Measurements from ENCODE around the gene PSMD13. TPM values are rescaled to one million over a fixed set of nuclear protein-coding genes. Genes with fewer than 3 reads are reported as not detected.

Gene PSMD13
- total RNA-seq, 1 donor from 2014 or later = 95.1 TPM

DNA sequence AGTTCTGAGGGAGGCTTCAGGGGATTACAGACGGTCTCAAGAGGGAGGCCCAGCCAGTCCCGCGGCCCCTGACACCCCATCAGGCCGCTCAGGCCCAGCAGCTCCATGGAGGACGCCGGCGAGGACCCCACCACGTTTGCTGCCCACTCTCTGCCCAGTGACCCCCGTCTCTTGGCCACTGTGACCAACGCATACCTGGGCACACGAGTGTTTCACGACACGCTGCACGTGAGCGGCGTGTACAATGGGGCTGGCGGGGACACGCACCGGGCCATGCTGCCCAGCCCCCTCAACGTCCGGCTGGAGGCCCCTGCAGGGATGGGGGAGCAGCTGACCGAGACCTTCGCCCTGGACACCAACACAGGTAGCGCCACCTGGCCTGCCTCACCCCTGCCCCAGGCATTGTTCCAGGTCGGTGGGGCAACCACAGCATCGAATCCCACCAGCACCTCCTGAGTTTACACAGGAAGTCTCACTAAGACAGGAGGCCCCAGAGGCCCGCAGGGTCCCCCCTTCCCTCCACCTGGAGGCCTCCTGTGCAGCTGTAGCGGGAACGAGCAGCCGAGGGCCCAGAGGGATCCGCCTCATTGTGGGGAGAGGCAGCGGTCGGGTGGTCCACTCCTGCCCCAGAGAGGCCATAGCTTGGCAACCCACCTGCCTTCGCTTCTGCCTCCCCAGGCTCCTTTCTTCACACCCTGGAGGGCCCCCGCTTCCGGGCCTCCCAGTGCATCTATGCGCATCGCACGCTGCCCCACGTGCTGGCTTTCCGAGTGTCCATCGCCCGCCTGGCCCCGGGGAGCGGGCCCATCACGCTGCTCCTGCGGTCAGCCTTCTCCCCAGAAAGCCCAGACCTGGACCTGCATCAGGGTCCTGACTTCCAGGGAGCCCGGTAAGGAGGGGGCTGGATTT lies 53.2 kb downstream of the PSMD13 start:
- DNase-seq = no peak

DNA sequence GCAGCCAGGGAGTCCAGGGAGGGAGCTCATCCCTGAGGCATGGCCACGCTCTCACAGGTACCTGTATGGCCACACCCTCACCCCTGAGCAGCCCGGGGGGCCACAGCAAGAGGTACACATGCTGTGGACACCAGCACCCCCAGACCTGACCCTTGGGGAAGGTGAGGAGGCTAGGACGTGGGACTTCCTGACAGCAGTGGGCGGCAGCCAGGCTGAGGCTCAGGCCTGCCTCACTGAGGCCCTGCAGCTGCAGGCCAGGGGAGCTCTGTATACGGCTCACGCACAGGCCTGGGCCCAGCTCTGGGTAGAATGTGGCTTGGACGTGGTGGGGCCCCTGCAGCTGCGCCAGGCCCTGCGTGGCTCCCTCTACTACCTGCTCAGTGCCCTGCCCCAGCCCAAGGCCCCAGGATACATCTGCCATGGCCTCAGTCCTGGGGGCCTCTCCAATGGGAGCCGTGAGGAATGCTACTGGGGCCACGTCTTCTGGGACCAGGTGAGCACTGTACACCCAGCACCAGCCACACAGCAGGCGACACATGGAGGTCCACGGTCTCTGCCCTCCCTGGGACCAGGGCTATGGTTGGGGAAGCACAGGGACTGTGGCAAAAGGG lies 54.0 kb downstream of the PSMD13 start:
- DNase-seq = no peak

DNA sequence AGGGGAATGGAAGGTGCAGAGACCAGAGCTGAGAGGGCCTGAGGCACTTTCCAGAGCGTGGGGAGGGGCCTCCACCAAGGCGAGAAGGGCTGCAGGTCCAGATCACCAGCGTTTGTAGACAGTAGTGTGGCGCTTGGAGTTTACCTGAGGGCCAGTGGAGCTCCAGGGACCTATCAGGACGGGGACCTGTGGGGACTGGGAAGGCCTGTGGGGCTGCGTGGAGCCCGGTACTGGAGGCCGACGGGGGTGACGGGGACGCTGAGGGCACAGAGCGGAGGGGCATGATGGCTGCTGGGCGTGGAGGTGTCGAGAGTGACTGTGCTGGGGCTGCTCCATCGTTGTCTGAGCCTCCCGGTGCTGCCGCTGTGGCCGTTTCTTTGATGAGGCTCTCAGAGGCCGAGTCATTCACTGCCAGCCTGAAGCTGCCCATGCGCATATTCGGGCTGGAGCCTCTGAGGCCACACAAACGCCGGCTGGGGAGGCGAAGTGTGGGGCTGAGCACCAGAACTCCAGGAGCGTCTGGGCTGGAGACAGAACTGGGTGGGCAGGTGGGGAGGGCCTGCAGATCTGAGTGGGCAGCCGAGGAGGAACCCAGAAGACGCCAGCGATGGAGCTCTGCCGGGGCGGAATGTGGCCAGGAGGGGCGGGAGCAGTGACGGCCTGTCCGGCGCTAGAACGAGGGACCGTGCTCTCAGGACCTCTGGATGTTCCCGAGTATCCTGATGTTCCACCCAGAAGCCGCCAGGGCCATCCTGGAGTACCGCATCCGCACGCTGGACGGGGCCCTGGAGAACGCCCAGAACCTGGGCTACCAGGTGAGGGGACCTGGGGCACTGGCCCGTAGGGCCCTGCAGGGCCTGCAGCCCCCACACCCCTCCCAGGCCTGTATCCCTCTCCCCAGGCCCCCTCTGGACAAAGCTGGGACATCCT lies 54.8 kb downstream of the PSMD13 start:
- no peak for DNase-seq

GRCh38 chr11:292211-293121 lies 55.7 kb downstream of the PSMD13 start:
- no peak for DNase-seq

- no peak for DNase-seq
Observed at GRCh38 chr11:293271-293851, 56.6 kb downstream of the PSMD13 start.

GRCh38 chr11:293852-294661 lies 57.3 kb downstream of the PSMD13 start:
- no peak for DNase-seq

DNA sequence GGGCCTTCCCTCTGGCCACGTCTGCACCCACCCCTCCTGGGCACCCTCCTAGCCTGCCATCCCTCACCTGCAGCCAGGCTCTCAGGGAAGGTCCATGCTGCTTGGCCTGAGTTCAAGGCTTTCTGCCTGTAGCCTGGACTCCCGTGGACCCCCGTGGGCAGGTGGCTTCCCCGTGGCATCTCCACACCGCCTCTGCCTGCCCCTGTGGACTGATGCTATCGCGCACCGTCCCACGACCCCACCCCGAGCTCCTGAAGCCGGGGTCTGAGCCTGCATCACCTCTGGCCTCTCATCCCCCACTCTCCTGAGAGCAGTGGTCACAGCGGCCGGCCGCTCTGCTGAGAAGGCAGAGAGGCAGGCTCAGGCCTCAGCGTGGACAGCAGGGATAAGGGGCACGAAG lies 58.0 kb downstream of the PSMD13 start:
- no peak for DNase-seq

DNA sequence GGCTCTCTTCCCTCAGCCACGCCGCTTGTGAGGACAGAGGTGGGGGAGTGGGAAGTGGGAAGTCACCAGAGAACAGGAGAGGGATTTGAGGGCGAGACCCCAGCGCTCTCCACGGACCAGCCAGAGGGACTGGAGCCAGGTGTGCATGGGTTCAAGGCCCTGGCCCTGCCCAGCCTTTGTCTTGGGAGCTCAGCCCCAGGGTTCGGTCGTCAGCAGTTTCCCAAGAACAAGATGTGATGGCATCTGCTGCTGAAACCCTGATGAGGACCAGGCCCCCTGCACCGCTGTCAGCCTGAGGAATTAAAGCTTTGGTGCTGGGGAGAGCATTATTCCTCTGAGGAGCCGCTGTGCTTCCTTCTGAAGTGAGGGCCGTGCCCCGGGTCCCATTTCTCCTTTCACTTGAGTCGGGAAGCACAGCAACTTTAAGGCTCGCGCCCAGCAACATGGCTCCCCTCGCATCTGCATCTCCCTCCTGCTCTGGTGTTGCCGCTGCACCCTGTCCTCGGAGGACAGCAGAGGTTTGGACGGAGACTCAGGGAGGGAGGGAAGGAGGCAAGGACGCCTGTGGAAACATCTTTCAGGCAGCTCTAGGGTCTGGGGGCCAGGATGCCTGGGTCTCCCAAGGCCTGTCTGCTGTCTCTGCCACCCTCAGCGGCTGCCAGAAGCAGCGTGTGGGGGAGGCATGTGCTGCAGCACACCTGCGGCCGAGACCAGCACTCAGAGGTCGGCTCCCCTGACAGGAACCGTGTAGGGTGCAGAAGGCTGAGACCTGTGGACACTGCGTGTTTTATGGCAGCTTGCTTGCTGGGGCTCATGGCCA lies 58.8 kb downstream of the PSMD13 start:
- DNase-seq = no peak

DNA sequence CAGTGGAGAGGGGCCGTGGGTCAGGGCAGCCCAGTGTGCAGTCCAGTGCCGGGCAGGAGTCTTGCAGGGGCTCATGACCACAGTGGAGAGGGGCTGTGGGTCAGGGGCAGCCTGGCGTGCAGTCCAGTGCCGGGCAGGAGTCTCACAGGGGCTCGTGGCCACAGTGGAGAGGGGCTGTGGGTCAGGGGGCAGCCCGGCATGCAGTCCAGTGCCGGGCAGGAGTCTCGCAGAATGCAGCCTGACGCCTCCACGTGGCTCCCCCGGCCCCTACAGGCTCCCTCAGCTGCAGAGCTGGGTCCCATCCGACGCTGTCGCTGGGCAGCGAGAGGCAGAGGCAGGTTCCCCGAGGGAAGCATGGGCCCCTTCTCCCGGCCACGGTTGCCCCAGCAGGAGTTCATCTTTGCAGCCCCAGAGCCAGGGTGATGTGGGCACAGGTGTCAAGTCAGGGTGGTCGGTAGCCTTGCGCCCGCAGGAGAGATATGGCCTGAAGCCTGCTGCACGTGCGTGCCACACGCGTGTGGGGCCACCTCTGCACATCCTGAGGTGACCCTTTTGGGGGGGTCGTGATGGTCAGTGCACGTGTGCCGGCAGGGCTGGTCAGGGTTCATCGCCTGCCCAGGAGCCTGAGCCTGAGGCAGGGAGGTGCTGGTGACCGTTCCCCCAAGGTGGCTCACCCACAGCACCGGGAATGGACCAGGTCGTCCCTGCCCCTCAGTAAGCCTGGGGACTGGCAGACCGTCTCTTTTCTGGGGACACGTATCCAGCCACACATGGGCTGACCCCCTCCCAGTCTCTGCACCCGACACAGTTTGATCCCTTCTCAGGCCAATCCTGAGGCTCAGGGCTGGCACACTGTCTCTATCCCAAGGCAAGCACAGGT lies 59.6 kb downstream of the PSMD13 start:
- no peak for DNase-seq

DNA sequence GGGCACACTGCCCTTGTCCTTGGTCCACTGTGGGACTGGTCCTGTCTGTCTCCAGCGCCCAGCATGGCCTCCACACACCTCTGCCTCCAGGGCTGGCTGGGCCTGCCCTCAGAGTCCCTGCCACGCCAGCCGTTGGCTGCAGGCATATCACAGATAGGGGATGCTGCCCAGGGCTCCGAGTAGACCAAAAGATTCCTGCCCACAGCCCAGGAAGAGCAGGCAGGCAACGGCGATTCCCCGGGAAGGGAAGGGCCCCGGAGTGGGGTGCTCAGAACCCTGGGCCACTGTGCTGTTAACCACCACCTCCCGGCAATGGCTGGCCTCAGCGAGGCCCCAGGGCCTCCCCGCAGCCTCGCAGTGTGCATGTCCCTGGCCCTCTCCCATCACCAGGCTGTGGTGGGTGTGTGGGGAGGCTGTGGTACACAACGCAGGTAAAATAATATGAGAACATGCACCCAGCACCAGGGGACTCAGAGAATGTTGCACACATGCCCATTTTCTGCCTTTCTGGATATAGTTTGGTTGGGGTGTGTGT lies 60.3 kb downstream of the PSMD13 start:
- DNase-seq = no peak

DNA sequence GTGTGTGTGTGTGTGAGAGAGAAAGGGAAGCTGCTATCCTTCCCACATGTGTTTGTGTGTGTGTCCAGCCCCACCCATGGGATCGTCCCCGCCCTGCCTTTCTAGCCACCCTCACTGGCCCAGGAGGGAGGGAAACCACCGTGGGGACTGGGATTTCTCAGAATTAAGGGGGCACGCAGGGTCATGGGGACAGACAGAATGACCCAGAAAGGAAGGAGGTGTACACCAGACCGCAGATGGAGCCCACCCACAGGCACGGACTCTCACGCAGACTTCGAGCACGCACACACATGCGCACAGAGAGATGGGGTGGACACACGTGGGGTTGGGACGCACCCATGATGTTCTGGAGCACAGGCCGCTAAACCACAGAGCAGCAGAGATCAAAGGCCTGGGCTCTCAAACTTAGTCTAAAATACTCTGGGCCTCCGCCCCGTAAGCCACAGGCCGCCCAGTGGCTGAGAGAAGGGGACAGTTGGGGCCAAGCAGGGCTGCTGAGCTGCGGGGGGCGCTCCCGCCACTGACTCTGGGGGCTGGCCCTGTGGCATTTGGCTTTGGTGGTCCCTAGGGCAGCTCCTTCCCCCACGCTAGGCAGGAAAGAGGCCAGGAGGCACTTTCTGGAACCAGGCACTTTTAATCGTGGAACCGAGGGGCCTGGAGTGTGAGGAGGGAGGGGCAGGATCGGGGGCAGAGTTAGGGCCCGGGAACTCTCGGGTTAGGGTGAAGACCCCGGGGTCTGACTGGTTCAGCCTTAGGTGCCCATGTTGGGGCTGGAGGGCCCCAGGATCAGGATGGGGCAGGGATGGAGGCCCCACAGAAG lies 61.0 kb downstream of the PSMD13 start:
- no peak for DNase-seq

- DNase-seq = no peak
Observed at GRCh38 chr11:298406-299065, 61.8 kb downstream of the PSMD13 start.

DNA sequence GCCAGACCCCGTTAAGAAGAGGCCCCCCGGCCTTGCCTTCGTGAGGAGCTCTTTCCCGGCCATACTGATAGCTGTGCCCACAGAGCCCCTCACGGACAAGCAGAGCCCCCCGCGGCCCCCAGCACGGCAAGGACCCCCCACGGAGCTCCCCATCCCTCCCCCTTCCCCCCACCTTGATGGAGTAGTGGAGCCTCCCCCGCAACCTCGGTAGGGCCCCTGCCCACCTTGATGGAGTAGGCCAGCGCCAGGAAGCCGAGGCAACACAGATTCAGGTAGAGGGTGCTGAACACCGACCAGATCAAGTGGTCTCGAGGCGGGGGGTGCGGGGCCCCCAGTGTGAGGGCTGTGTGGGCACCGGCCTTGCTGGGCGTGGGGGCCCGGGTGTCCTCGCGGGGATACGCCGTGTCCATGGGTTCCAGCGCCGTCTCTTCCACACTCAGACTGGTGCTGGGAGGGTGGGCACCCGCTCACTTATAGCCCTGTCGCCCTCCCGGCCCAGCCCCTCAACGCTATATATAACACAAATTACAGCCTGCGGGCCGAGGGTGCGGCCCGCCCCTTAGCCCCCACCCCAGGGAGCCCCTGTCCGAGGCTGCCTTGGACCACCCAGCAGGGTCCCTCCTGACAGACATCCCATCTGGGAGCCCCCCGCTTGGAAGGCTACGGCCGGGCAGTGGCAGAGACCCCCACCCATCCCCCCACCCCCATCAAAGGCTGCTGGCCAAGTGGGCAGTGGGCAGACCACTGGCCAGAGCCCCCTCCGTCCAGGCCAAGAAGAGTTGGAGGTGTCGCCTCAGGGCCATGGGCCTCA lies 62.5 kb downstream of the PSMD13 start, which contains the start of gene IFITM5:
Gene IFITM5, minus strand, starts transcription at position 446 of the 811 bp plus-strand sequence. Its CDS starts 36 bp downstream, at position 410.
- DNase-seq = no peak

GRCh38 chr11:299951-300735 lies 63.4 kb downstream of the PSMD13 start:
- DNase-seq = peak; percentile 62
